Endothelial cell of umbilical vein (primary cell): Measurements from ENCODE around the gene TMEM54.

Experiments used
- CTCF ChIP-seq, 2 donors: IDR thresholded peaks; 1 replicate in 1 of 2; 2 replicates in 1 of 2; pipeline ENCODE4 v1.5.1; 2011; ENCODE audit warnings: low read length in 2 of 2, mild to moderate bottlenecking in 2 of 2, moderate library complexity in 2 of 2, control low read depth in 1 of 2, inconsistent platforms in 1 of 2, low read depth in 1 of 2; ENCODE audit not compliant: insufficient read depth in 1 of 2; ENCODE audit errors: extremely low read depth in 1 of 2
- EZH2 ChIP-seq: IDR thresholded peaks from 2 replicates; pipeline ENCODE4 v1.6.1; 2012; ENCODE audit warnings: borderline replicate concordance, low read depth, mild to moderate bottlenecking, moderate library complexity, low read length, inconsistent platforms; ENCODE audit not compliant: severe bottlenecking
- FOS ChIP-seq: IDR thresholded peaks from 2 replicates; pipeline ENCODE4 v1.6.1; 2011; ENCODE audit warnings: mild to moderate bottlenecking, low read length, moderate library complexity, borderline replicate concordance; ENCODE audit not compliant: insufficient read depth
- JUN ChIP-seq: IDR thresholded peaks from 2 replicates; pipeline ENCODE4 v1.6.1; 2011; ENCODE audit warnings: borderline replicate concordance, low read depth; ENCODE audit not compliant: insufficient read length, insufficient read depth
- MAX ChIP-seq: IDR thresholded peaks from 2 replicates; pipeline ENCODE4 v1.6.1; 2011; ENCODE audit not compliant: insufficient read depth, insufficient read length
- POLR2A ChIP-seq: IDR thresholded peaks from 2 replicates; pipeline ENCODE4 v1.6.1; 2012; ENCODE audit warnings: low read depth, mild to moderate bottlenecking, control low read depth, low read length
- POLR2AphosphoS5 ChIP-seq: IDR thresholded peaks from 2 replicates; pipeline ENCODE4 v1.6.1; 2012; ENCODE audit warnings: low read depth, mild to moderate bottlenecking, control low read depth, low read length, moderate library complexity; ENCODE audit not compliant: insufficient read depth

GRCh38 chr1:32896451-32896850 lies 4.7 kb downstream of the TMEM54 start:
- TF ChIP-seq CTCF (IDR thresholded peaks at IDR 0.05; ENCODE audit: extremely low read depth in 1 of 2, insufficient read depth in 1 of 2, low read depth in 1 of 2, low read length in 2 of 2) (no peak), EZH2 (no peak), MAX (no peak), POLR2A (no peak), FOS (no peak), POLR2AphosphoS5 (no peak), JUN (no peak)
